Panc1 (cell line): ENCODE data around the gene SH3BP1. TPM values are rescaled to one million over a fixed set of nuclear protein-coding genes. Genes with fewer than 3 reads are reported as not detected.
A peak's percentile ranks its signal among the peaks of the same experiment; 100 is the strongest.

Source experiments
- ATAC-seq: fragments of 200-7000 bp; cut with Tn5 transposase; 2 replicates; pipeline ENCODE4 v1.9.1; 2020; ENCODE audit warnings: mild to moderate bottlenecking, moderate library complexity
- BruUV-seq: library from RNA; stranded (reverse); fragments of 400-500 nt; replicated peaks from 2 replicates; lab custom pipeline; 2021; lab: Mats Ljungman, UMichigan
- CTCF ChIA-PET: fragments of 300-600 bp; sonication (Branson Sonifier 250); formaldehyde crosslinking; loops from one replicate; lab custom pipeline; 2022; ENCODE audit warnings: antibody characterized with exemption; lab: Charles Lee
- POLR2A ChIA-PET: fragments of 300-600 bp; sonication (Branson Sonifier 250); formaldehyde crosslinking; loops from one replicate; lab custom pipeline; 2022; ENCODE audit warnings: antibody characterized with exemption; lab: Charles Lee
- DNase-seq: peaks from one replicate; pipeline ENCODE4 v3.0.0-alpha.2; 2010; ENCODE audit warnings: low read depth, low spot score
- H3K27ac ChIP-seq: 2 replicates; pipeline ENCODE4 v1.5.1; 2011; ENCODE audit warnings: mild to moderate bottlenecking, low read length, inconsistent platforms
- H3K27me3 ChIP-seq: fragments of 200-500 bp; sonication (Bioruptor generic); 2 replicates; pipeline ENCODE4 v1.6.0; 2014; ENCODE audit warnings: low read length, inconsistent platforms; ENCODE audit not compliant: control insufficient read depth, insufficient read depth
- H3K36me3 ChIP-seq: fragments of 200-500 bp; sonication (Bioruptor generic); 2 replicates; pipeline ENCODE4 v1.5.1; 2014; ENCODE audit warnings: inconsistent platforms, mild to moderate bottlenecking, low read length, moderate library complexity; ENCODE audit not compliant: control insufficient read depth, insufficient read depth
- H3K4me1 ChIP-seq: 2 replicates; pipeline ENCODE4 v1.5.1; 2011; ENCODE audit warnings: inconsistent platforms, mild to moderate bottlenecking, low read length, moderate library complexity; ENCODE audit not compliant: control insufficient read depth, insufficient read depth
- H3K4me3 ChIP-seq, 2 experiments: 2 replicates each; pipeline ENCODE4 v1.5.1; 2011 to 2012; ENCODE audit warnings: low read depth in 2 of 2, low read length in 2 of 2, mild to moderate bottlenecking in 2 of 2, inconsistent platforms in 1 of 2, moderate library complexity in 1 of 2
- H3K9me3 ChIP-seq: fragments of 200-500 bp; sonication (Bioruptor generic); 2 replicates; pipeline ENCODE4 v1.5.1; 2014; ENCODE audit warnings: low read depth, mild to moderate bottlenecking, inconsistent platforms, low read length, moderate library complexity; ENCODE audit not compliant: control insufficient read depth, insufficient read depth
- CTCF ChIP-seq: fragments of 450-650 bp; IDR thresholded peaks from 2 replicates; pipeline ENCODE4 v1.5.1; 2017; ENCODE audit warnings: mild to moderate bottlenecking
- POLR2AphosphoS5 ChIP-seq: IDR thresholded peaks from 2 replicates; pipeline ENCODE4 v1.6.1; 2012; ENCODE audit warnings: mild to moderate bottlenecking, low read depth, low read length, moderate library complexity
- REST ChIP-seq, 2 experiments: IDR thresholded peaks; 2 replicates each; pipeline ENCODE4 v1.6.1; 2011 to 2012; ENCODE audit warnings: low read depth in 2 of 2, control low read depth in 1 of 2, low read length in 1 of 2, mild to moderate bottlenecking in 1 of 2, moderate library complexity in 1 of 2; ENCODE audit not compliant: insufficient read depth in 1 of 2
- SIN3A ChIP-seq: IDR thresholded peaks from 2 replicates; pipeline ENCODE4 v1.6.1; 2012; ENCODE audit warnings: low read depth, mild to moderate bottlenecking, low read length, moderate library complexity, borderline replicate concordance; ENCODE audit not compliant: insufficient read depth
- TCF7L2 ChIP-seq: IDR thresholded peaks from 2 replicates; pipeline ENCODE4 v1.6.1; 2011; ENCODE audit warnings: mild to moderate bottlenecking, low read depth, low read length, inconsistent platforms
- in situ Hi-C: cut with HindIII; loops from 2 replicates; pipeline ENCODE4 v1.10.0; 2016; ENCODE audit warnings: low sequenced_read_pairs, low pct_unique_long_range_greater_than_20kb
- intact Hi-C: fragments of 100-400 bp; cut with micrococcal nuclease; formaldehyde crosslinking; loops from one replicate; pipeline ENCODE4 v1.10.0; 2022; ENCODE audit not compliant: unreplicated experiment
- total RNA-seq: library from RNA; stranded (reverse); gene quantifications from one replicate; pipeline ENCODE4 v1.2.1, GENCODE V29; 2021; ENCODE audit not compliant: unreplicated experiment

SH3BP1 gene
- total RNA-seq, 1 experiment from 2014 or later, result 6.8 TPM

DNA sequence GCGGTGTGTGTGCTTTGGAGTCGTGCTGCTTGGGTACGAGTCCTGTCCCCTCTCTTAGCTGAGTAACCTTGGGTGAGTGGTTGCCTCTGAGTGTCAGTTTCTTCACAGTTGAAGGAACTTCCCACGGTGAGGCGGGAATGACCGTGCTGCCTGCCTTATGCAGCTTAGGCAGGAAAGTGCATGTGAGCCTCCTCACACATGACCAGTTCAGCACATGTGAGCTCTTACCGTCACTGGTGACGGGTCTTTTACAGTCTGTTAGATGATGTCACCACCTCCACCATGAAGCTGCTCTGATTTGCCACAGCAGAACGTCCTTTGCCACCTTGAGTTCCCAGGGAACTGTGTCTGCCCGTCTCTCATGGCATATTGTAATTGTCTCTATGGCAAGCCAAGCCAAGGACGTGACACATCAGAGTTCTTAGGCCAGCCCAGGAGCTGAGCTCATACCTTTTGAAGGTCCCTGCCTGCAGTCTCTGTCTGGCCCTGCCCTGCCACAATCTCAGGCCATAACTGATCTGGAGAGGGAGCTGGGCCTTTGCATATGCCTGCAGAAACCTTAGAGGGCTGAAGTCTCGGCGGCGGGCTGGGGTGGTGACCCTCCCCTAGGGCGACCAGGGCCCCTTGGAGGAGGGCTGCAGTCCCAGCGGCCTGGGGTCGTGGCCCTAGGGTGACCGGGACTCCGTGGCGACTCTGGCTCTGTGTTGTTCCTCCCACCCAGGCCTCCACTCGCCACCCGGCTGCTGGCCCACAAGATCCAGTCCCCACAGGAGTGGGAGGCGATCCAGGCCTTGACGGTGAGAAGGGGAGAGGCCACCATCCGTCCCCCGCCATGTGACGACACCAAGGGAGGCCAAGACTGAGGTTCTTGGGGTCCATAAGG is 23.0 kb upstream of the SH3BP1 start:
- Histone ChIP-seq H3K4me1 (no peaks in the 10 kb centered on the region), H3K9me3 (no peaks in the 10 kb centered on the region), H3K27ac (no peak overlapping the region), H3K27me3 (no peaks in the 10 kb centered on the region), H3K36me3 (no peaks in the 10 kb centered on the region), H3K4me3 (no peak overlapping the region)
- ATAC-seq, result 0 out of 2 replicates have a peak, but pooled peaks have one; percentile 32
- intact Hi-C loops (no loop called here), in situ Hi-C loops (no loop called here)
- DNase-seq, result no peak
- ChIA-PET CTCF (interaction anchor here (1.0 kb wide), 1 partner anchor 27 kb away, joined by 3 read pairs; no protein-coding TSS in a partner anchor), POLR2A (no interaction called here)
- no TSS peak for BruUV-seq
- TF ChIP-seq CTCF, result no peak
- TF ChIP-seq SIN3A, result no peak
- no peak for TF ChIP-seq POLR2AphosphoS5
- TF ChIP-seq REST (IDR thresholded peaks at IDR 0.05; ENCODE audit: insufficient read depth in 1 of 2, low read depth in 2 of 2, low read length in 1 of 2), result no peak
- TF ChIP-seq TCF7L2, result no peak

- no TSS peak for BruUV-seq
- H3K27ac ChIP-seq, result no peak overlapping the region
- TF ChIP-seq REST (IDR thresholded peaks at IDR 0.05; ENCODE audit: insufficient read depth in 1 of 2, low read depth in 2 of 2, low read length in 1 of 2), result no peak
- TF ChIP-seq SIN3A, result no peak
- TF ChIP-seq CTCF, result no peak
- no peak for TF ChIP-seq POLR2AphosphoS5
- no peak for TF ChIP-seq TCF7L2
- intact Hi-C loops (no loop called here), in situ Hi-C loops (no loop called here)
- CTCF ChIA-PET, result interaction anchor here (0.5 kb wide), 1 partner anchor 113 kb away, joined by 3 read pairs; no protein-coding TSS in a partner anchor
- H3K36me3 ChIP-seq, result no peaks in the 10 kb centered on the region
- no peak for ATAC-seq
- no peak overlapping the region for H3K4me3 ChIP-seq
- no peaks in the 10 kb centered on the region for H3K9me3 ChIP-seq
- DNase-seq, result no peak
- H3K27me3 ChIP-seq, result no peaks in the 10 kb centered on the region
- POLR2A ChIA-PET, result interaction anchor here (0.7 kb wide), 1 partner anchor 128 kb away, joined by 9 read pairs; no protein-coding TSS in a partner anchor
- H3K4me1 ChIP-seq, result no peaks in the 10 kb centered on the region
These were observed 22.0 kb upstream of the SH3BP1 start for GRCh38 chr22:37617431-37617830.
